ENCODE data around the gene ROBO1. TPM values are rescaled to one million over a fixed set of nuclear protein-coding genes. Genes with fewer than 3 reads are reported as not detected.

Gene ROBO1
- polyA plus RNA-seq, 1 donor: 16.2 TPM

DNA sequence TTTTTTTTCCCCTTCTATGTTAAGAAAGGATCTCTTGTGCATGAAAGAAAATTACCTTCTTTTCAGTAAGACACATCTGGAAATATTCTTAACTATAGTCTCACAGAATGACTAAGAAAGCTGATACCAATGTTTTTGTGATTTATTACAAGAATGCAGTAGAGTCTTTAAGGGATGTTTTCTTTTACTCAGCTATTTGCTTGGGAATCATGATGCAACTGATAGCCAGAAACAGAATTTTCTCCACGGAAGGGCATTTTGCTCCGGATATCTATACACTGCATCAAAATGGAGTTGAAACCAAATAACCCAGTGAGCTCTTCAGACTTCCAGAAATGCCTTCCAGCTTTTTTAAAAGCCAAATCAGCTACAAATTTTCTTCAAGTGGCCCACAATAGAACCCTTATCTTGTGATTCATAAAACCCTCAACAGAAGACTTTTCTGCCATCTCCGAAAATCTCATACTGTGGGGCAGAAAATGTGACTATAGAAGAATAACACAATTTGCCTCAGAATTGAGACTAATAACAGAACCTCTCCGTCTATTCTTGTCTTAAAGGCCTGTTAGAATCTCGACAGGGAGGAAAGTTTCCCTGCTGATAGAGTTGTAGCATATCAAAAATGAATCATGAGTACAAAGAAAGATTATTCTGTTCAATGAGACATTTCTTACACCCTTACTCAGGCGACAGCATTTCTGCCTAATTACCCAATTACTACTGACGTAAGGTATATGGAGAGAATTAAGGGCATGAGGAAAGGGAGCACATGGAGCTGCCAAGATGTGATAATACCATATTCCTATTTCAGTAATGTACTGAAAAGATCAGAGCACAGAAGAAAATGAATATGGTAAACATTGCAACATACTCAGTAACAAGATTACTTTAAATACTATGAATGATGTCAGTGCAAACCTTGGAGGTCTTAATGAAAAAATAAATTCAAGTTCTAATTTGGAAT lies 900.1 kb downstream of the ROBO1 start:
- no peak for DNase-seq
- Histone ChIP-seq H3K9me3 (ENCODE audit: control insufficient read depth, low read depth, low read length) (no peaks in the 10 kb centered on the region), H3K4me3 (ENCODE audit: low read length) (no peak overlapping the region), H3K27ac (ENCODE audit: low read length) (no peak overlapping the region), H3K36me3 (ENCODE audit: control insufficient read depth, insufficient read depth, low read length) (no peaks in the 10 kb centered on the region), H3K4me1 (ENCODE audit: control insufficient read depth, insufficient read depth, low read length) (no peaks in the 10 kb centered on the region), H3K27me3 (ENCODE audit: control insufficient read depth, insufficient read depth, low read length) (no peaks in the 10 kb centered on the region)
- 0% methylated on average over 1 of the region's 7 CpGs for WGBS (ENCODE audit: insufficient coverage, low lambda C conversion rate)

DNA sequence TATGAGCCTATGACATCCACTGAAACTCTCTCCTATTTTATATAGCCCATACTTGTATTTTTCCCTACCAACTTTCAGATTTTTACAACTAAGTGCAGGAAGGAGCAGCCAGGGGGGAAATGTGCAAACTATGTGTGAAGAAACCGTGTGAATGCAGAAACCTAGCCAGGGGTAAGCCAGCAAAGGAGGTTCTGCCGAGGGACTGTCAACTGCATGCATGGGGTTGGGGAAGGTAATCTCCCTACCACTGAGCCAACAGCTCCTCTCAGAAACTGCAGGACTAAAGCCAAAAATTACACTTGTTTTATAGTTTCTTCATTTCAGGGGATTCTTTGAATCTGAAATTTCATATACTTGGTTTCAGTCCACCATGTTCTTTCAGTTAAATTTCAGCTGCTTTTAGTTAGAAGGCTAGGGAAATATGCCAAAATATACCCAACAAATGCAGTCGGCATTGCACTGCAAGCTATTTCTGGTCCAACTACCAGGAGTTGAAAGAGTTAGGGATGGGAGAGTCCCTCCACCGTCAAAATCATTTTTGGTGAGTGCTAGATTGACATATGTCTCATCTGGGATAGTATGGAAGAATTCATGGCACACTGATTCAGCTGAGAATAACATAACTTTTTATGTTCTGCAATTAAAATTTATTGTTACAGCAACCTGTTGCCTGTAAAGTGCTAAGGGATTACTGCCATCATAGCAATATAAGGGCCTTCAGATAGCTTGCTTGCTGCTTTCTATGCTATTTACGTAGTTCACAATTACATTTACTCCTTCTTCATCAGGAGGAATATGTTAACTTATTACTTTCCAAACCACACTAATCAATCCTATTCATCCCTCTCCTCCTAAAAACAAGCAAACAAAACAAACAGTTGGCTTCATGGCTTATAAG lies 904.2 kb downstream of the ROBO1 start:
- Histone ChIP-seq H3K9me3 (ENCODE audit: control insufficient read depth, low read depth, low read length) (no peaks in the 10 kb centered on the region), H3K4me1 (ENCODE audit: control insufficient read depth, insufficient read depth, low read length) (no peaks in the 10 kb centered on the region), H3K27me3 (ENCODE audit: control insufficient read depth, insufficient read depth, low read length) (no peaks in the 10 kb centered on the region), H3K27ac (ENCODE audit: low read length) (no peak overlapping the region), H3K4me3 (ENCODE audit: low read length) (no peak overlapping the region), H3K36me3 (ENCODE audit: control insufficient read depth, insufficient read depth, low read length) (no peaks in the 10 kb centered on the region)
- no peak for DNase-seq
- WGBS (ENCODE audit: insufficient coverage, low lambda C conversion rate): 100% methylated on average over 1 of the region's 5 CpGs

DNA sequence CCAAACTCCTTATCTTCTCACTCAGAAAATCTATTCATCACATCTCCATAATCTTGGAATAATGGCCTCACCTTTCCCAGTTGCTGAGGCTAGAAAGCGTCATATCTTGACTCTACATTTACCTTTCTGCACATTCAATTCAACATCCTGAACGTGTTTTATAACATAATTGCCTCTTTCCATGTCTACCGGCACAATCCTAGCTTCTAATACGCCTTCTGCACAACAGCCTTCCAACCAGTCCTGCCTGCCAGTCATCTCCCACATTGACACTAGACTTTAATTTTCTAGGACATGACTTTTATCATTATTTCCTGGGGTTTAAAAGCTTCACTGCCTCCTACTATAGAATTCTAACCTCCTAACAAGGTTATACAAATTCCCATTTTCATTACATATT lies 906.6 kb downstream of the ROBO1 start:
- Histone ChIP-seq H3K4me1 (ENCODE audit: control insufficient read depth, insufficient read depth, low read length) (no peaks in the 10 kb centered on the region), H3K36me3 (ENCODE audit: control insufficient read depth, insufficient read depth, low read length) (no peaks in the 10 kb centered on the region), H3K4me3 (ENCODE audit: low read length) (no peak overlapping the region), H3K27ac (ENCODE audit: low read length) (no peak overlapping the region), H3K27me3 (ENCODE audit: control insufficient read depth, insufficient read depth, low read length) (no peaks in the 10 kb centered on the region), H3K9me3 (ENCODE audit: control insufficient read depth, low read depth, low read length) (no peaks in the 10 kb centered on the region)
- no peak for DNase-seq
- WGBS (ENCODE audit: insufficient coverage, low lambda C conversion rate): 100% methylated on average over 1 of the region's 4 CpGs

DNA sequence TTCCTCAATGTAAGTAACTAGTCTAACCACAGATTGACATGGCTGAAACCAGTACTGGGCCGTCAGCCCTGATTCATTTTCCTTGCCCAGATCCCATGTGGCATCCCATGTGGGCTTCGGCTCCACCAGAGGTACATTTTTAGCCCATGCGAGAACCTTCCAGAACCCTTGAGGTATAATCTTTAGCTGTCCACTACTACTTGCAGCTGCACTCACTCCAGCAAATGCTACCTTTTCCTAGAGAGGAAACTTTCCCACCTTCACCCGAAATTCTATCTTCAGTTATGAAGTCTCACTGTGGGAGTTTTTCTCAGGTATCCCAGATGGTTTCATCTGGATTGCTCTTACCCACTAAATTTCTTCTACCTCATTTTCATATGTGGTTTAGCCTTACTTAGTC lies 907.2 kb downstream of the ROBO1 start:
- Histone ChIP-seq H3K4me3 (ENCODE audit: low read length) (no peak overlapping the region), H3K27me3 (ENCODE audit: control insufficient read depth, insufficient read depth, low read length) (no peaks in the 10 kb centered on the region), H3K36me3 (ENCODE audit: control insufficient read depth, insufficient read depth, low read length) (no peaks in the 10 kb centered on the region), H3K9me3 (ENCODE audit: control insufficient read depth, low read depth, low read length) (no peaks in the 10 kb centered on the region), H3K27ac (ENCODE audit: low read length) (no peak overlapping the region), H3K4me1 (ENCODE audit: control insufficient read depth, insufficient read depth, low read length) (no peaks in the 10 kb centered on the region)
- 100% methylated on average over 1 of the region's 4 CpGs for WGBS (ENCODE audit: insufficient coverage, low lambda C conversion rate)
- DNase-seq: no peak

DNA sequence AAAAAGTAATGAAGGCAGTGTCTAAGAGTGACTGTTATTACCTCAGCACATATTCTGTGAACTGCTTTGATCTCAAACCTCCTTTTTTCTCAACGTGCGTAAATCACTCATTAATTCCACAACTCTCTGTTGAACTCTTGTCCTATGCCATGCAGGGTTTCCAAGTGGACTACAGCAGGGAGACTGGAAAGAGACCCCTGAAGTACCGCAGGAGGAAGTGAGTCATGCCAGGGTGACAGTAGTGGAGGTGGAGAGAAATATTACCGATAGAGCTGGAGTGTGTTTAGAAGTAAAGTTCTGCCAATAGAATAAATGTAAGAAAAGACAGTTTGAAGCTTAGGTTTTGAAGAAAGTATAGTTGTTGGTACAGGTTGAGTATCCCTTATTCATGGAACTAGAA lies 908.9 kb downstream of the ROBO1 start:
- Histone ChIP-seq H3K27ac (ENCODE audit: low read length) (no peak overlapping the region), H3K4me1 (ENCODE audit: control insufficient read depth, insufficient read depth, low read length) (no peaks in the 10 kb centered on the region), H3K27me3 (ENCODE audit: control insufficient read depth, insufficient read depth, low read length) (no peaks in the 10 kb centered on the region), H3K36me3 (ENCODE audit: control insufficient read depth, insufficient read depth, low read length) (no peaks in the 10 kb centered on the region), H3K4me3 (ENCODE audit: low read length) (no peak overlapping the region), H3K9me3 (ENCODE audit: control insufficient read depth, low read depth, low read length) (no peaks in the 10 kb centered on the region)
- no peak for DNase-seq
- 87% methylated on average over 2 of the region's 4 CpGs for WGBS (ENCODE audit: insufficient coverage, low lambda C conversion rate)

DNA sequence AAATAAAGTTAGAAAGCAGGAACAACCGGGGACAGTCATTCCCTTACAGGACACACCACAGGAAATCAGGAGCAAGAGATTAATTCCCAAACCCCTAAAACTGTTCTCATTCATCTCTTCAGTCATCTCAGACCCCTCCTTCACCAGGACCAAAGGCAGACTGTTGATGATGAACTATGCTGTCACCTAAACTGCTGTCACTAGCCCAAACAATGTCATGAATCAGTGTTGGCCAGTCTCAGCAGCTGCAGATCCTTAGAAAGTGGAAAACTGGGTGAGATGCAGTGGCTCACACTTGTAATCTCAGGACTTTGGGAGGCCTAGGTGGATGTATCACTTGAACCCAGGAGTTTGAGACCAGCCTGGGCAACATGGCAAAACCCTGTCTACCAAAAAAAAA lies 909.6 kb downstream of the ROBO1 start:
- DNase-seq: no peak
- Histone ChIP-seq H3K27me3 (ENCODE audit: control insufficient read depth, insufficient read depth, low read length) (no peaks in the 10 kb centered on the region), H3K36me3 (ENCODE audit: control insufficient read depth, insufficient read depth, low read length) (no peaks in the 10 kb centered on the region), H3K27ac (ENCODE audit: low read length) (no peak overlapping the region), H3K9me3 (ENCODE audit: control insufficient read depth, low read depth, low read length) (no peaks in the 10 kb centered on the region), H3K4me1 (ENCODE audit: control insufficient read depth, insufficient read depth, low read length) (no peaks in the 10 kb centered on the region), H3K4me3 (ENCODE audit: low read length) (no peak overlapping the region)
- no CpG with 5 or more reads among the region's 1 CpG for WGBS (ENCODE audit: insufficient coverage, low lambda C conversion rate)

DNA sequence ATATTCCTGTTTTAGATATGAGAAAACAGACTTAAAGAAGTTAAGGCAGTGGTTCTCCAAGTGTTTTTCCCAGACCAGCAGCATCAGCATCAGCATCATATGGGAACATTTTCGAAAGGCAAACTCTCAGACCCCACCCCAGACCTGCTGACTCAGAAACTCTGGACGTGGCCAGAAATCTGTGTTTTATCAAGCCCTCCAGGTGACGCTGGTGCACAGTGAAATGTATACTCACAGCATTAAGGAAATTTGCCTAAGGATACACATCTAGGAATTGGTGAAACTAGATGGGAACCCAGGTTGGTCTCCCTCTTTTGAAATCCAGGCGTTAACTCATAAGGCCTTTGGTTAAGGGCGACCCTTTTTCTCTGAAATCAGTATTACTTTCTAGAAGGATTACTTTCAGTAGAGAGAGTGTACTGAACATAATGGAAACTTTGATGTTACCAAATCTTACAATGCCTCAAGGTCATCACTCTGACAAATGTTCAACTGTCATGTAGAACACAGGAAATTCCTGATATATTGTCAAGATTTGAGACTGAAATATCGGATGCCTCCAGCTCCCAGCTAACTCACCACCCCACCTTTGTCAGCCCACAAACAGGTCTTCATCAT lies 910.2 kb downstream of the ROBO1 start:
- Histone ChIP-seq H3K9me3 (ENCODE audit: control insufficient read depth, low read depth, low read length) (no peaks in the 10 kb centered on the region), H3K4me1 (ENCODE audit: control insufficient read depth, insufficient read depth, low read length) (no peaks in the 10 kb centered on the region), H3K27ac (ENCODE audit: low read length) (no peak overlapping the region), H3K36me3 (ENCODE audit: control insufficient read depth, insufficient read depth, low read length) (no peaks in the 10 kb centered on the region), H3K27me3 (ENCODE audit: control insufficient read depth, insufficient read depth, low read length) (no peaks in the 10 kb centered on the region), H3K4me3 (ENCODE audit: low read length) (no peak overlapping the region)
- WGBS (ENCODE audit: insufficient coverage, low lambda C conversion rate): 83% methylated on average over 1 of the region's 6 CpGs
- no peak for DNase-seq

DNA sequence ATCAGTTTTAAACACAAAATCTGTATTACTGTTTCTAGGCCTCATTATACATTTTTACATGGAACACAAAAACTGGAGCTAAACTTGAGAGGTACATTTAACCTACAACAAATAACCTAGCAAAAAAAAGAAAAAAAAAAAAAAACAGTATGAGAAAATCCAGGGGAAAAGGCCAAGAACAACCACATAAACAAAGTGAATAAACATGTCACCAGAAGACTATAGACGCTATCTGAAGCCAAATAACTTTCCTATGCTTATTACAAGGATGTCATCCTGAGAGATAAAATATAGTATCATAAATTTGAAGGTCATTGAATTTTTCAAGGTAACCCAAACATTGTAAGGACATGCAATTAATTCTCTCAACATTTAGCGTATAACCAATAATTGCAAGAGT lies 911.6 kb downstream of the ROBO1 start:
- Histone ChIP-seq H3K9me3 (ENCODE audit: control insufficient read depth, low read depth, low read length) (no peaks in the 10 kb centered on the region), H3K4me3 (ENCODE audit: low read length) (no peak overlapping the region), H3K36me3 (ENCODE audit: control insufficient read depth, insufficient read depth, low read length) (no peaks in the 10 kb centered on the region), H3K27me3 (ENCODE audit: control insufficient read depth, insufficient read depth, low read length) (no peaks in the 10 kb centered on the region), H3K4me1 (ENCODE audit: control insufficient read depth, insufficient read depth, low read length) (no peaks in the 10 kb centered on the region), H3K27ac (ENCODE audit: low read length) (no peak overlapping the region)
- WGBS (ENCODE audit: insufficient coverage, low lambda C conversion rate): 100% methylated on average over 1 of the region's 2 CpGs
- DNase-seq: no peak

DNA sequence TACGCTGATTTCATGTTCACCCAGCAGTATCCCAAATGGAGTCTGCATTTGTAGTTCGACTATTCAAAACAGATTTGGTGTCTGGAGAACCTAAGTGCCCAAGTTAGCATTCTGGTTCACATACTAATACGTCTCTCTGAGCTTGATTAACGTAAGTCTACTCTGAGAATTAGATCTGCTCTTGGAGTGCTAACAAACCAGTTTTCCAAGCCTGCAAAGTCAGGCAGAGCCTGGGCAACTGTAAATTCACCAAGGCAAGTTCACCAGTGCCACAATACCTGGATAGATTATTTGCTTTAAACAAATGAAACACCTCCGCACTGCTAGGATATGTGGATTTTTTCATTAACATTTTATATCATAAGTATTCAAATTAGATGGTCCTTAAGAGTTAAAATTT lies 912.6 kb downstream of the ROBO1 start:
- H3K27me3 ChIP-seq (ENCODE audit: control insufficient read depth, insufficient read depth, low read length): no peaks in the 10 kb centered on the region
- DNase-seq: no peak
- H3K9me3 ChIP-seq (ENCODE audit: control insufficient read depth, low read depth, low read length): no peaks in the 10 kb centered on the region
- no peak overlapping the region for H3K27ac ChIP-seq (ENCODE audit: low read length)
- H3K36me3 ChIP-seq (ENCODE audit: control insufficient read depth, insufficient read depth, low read length): no peaks in the 10 kb centered on the region
- H3K4me3 ChIP-seq (ENCODE audit: low read length): no peak overlapping the region
- H3K4me1 ChIP-seq (ENCODE audit: control insufficient read depth, insufficient read depth, low read length): no peaks in the 10 kb centered on the region
- WGBS (ENCODE audit: insufficient coverage, low lambda C conversion rate): 100% methylated on average over 1 of the region's 5 CpGs
